ENCODE measurements around the gene EMC1. TPM values are rescaled to one million over a fixed set of nuclear protein-coding genes. Genes with fewer than 3 reads are reported as not detected.
A peak's percentile ranks its signal among the peaks of the same experiment; 100 is the strongest.
"Not testable (repeated sequence)": the region's sequence is repeated elsewhere in the genome, so short reads cannot be mapped to it uniquely, and the experiment has no call there.

Gene EMC1
- total and polyA plus RNA-seq, 4 donors, result 14.0 to 35.0 (median 26.5) TPM

GRCh38 chr1:19285366-19285765, 34.0 kb upstream of the EMC1 start:
- ATAC-seq (ENCODE audit: low FRiP score); H3K36me3 ChIP-seq (ENCODE audit: control insufficient read depth in 1 of 2, insufficient read depth in 2 of 2, low read length in 1 of 2); H3K9me3 ChIP-seq (ENCODE audit: control insufficient read depth, low read length); H3K27ac ChIP-seq (ENCODE audit: low read depth in 1 of 2, low read length in 2 of 2); H3K27me3 ChIP-seq (ENCODE audit: control insufficient read depth in 1 of 2, insufficient read depth in 2 of 2, low read length in 1 of 2); DNase-seq; intact Hi-C loops (cut with DNase I); H3K4me3 ChIP-seq (ENCODE audit: low read length in 2 of 2); H3K4me1 ChIP-seq (ENCODE audit: control insufficient read depth in 1 of 2, insufficient read depth in 2 of 2, low read length in 2 of 2): not testable (repeated sequence)
- WGBS, 2 donors, result 93 to 96% methylated on average over 3 of the region's 3 CpGs

DNA sequence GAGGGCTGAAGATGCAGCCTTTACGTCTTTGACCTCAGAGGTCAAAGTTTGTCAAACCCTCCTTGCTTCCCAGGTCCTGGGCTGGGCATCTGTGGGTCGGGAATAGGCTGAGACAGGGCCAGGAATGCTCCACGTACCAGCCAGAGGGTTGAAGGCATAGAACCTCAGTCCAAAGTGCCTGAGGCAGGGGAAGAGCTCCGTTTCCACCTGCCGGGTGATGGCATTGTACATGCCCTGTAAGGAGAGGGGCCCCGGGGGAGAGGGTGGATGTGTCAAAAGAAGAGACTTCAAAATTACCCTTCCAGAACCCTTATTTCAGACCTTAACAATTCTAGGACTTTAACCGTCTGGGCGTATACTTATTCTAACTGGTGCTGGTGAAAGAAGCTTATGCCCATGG, 33.6 kb upstream of the EMC1 start:
- H3K27me3 ChIP-seq (ENCODE audit: control insufficient read depth in 1 of 2, insufficient read depth in 2 of 2, low read length in 1 of 2), result no peaks in the 10 kb centered on the region
- DNase-seq, result no peak
- WGBS, 2 donors, result 85 to 88% methylated on average over 8 of the region's 8 CpGs
- no peak for ATAC-seq (ENCODE audit: low FRiP score)
- H3K4me3 ChIP-seq (ENCODE audit: low read length in 2 of 2), result no peak overlapping the region
- no peaks in the 10 kb centered on the region for H3K4me1 ChIP-seq (ENCODE audit: control insufficient read depth in 1 of 2, insufficient read depth in 2 of 2, low read length in 2 of 2)
- intact Hi-C loops (cut with DNase I), result no loop called here
- H3K36me3 ChIP-seq (ENCODE audit: control insufficient read depth in 1 of 2, insufficient read depth in 2 of 2, low read length in 1 of 2), result no peaks in the 10 kb centered on the region
- H3K9me3 ChIP-seq (ENCODE audit: control insufficient read depth, low read length), result no peaks in the 10 kb centered on the region
- H3K27ac ChIP-seq (ENCODE audit: low read depth in 1 of 2, low read length in 2 of 2), result no peak overlapping the region

DNA sequence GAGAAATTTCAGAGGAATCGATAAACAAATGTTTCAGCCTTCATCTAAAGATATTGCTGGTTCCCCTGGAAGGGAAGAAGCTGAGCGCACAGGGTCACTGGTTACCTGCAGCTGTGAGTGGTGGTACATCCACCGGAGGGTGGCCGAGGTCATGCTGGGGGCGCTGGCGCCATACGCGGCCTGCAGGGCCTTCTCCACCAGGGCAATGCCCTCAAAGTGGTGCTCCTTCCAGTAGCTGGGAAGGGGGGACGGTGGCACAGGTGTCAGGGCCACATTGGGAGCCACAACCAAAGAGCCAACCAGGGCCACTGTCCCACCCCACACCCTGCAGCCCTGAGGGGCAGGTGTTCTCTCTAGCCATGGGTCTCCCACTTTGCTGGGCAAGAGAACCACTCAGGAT, 32.6 kb upstream of the EMC1 start:
- no peak for ATAC-seq (ENCODE audit: low FRiP score)

GRCh38 chr1:19274636-19275035, 23.3 kb upstream of the EMC1 start:
- no peak overlapping the region for H3K27ac ChIP-seq (ENCODE audit: low read depth in 1 of 2, low read length in 2 of 2)
- DNase-seq, result no peak
- H3K36me3 ChIP-seq (ENCODE audit: control insufficient read depth in 1 of 2, insufficient read depth in 2 of 2, low read length in 1 of 2), result no peaks in the 10 kb centered on the region
- peaks cover 4% of the 10 kb centered on the region for H3K9me3 ChIP-seq (ENCODE audit: control insufficient read depth, low read length)
- ATAC-seq (ENCODE audit: low FRiP score), result no peak
- 93 to 94% methylated on average over 5 of the region's 5 CpGs for WGBS, 2 donors
- no peak overlapping the region for H3K4me3 ChIP-seq (ENCODE audit: low read length in 2 of 2)
- H3K4me1 ChIP-seq (ENCODE audit: control insufficient read depth in 1 of 2, insufficient read depth in 2 of 2, low read length in 2 of 2), result no peaks in the 10 kb centered on the region
- intact Hi-C loops (cut with DNase I), result no loop called here
- no peaks in the 10 kb centered on the region for H3K27me3 ChIP-seq (ENCODE audit: control insufficient read depth in 1 of 2, insufficient read depth in 2 of 2, low read length in 1 of 2)

More for the DNA sequence above, 32.6 kb upstream of the EMC1 start:
- intact Hi-C loops (cut with DNase I), result no loop called here
- H3K9me3 ChIP-seq (ENCODE audit: control insufficient read depth, low read length), result no peaks in the 10 kb centered on the region
- DNase-seq, result no peak
- no peaks in the 10 kb centered on the region for H3K27me3 ChIP-seq (ENCODE audit: control insufficient read depth in 1 of 2, insufficient read depth in 2 of 2, low read length in 1 of 2)
- H3K27ac ChIP-seq (ENCODE audit: low read depth in 1 of 2, low read length in 2 of 2), result no peak overlapping the region
- 95% methylated on average over 9 of the region's 9 CpGs for WGBS, 2 donors
- no peaks in the 10 kb centered on the region for H3K4me1 ChIP-seq (ENCODE audit: control insufficient read depth in 1 of 2, insufficient read depth in 2 of 2, low read length in 2 of 2)
- H3K36me3 ChIP-seq (ENCODE audit: control insufficient read depth in 1 of 2, insufficient read depth in 2 of 2, low read length in 1 of 2), result no peaks in the 10 kb centered on the region
- H3K4me3 ChIP-seq (ENCODE audit: low read length in 2 of 2), result no peak overlapping the region

DNA sequence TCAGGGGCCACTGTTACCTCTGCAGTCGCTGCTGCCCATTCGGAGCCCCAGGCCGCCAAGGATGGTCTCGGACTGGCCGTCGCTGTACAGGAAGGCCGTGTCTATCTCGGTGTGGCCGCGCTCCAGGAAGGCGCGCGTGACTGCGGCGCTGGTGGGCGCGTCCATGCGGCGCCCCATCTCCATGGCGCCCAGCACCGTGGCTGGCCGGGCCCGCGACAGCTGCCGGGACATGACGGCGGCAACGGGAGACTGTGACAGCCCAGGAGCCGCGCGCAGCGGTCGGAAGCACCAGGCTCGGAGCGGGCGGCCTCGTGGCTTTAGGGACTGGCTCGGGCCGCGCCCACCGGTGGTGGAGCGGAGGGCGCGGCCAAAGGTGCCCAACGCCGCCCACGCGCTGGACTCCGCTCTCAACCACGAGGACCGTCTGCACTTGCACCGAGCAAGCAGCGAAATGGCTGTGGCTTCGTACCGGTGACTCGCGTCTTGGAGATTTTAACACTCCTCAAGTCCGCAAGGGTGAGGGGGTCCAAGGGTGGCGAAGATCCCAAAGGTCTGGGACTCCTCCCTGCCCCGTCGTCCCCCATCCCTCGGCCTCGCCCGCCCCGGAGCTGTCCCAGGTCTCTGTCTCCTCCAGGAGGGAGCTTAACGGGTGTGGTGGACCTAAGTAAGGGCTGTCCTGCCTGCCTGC, 22.7 kb upstream of the EMC1 start:
- H3K4me3 ChIP-seq (ENCODE audit: low read length in 2 of 2); intact Hi-C loops (cut with DNase I); H3K27me3 ChIP-seq (ENCODE audit: control insufficient read depth in 1 of 2, insufficient read depth in 2 of 2, low read length in 1 of 2); DNase-seq; H3K36me3 ChIP-seq (ENCODE audit: control insufficient read depth in 1 of 2, insufficient read depth in 2 of 2, low read length in 1 of 2); H3K4me1 ChIP-seq (ENCODE audit: control insufficient read depth in 1 of 2, insufficient read depth in 2 of 2, low read length in 2 of 2); H3K9me3 ChIP-seq (ENCODE audit: control insufficient read depth, low read length); H3K27ac ChIP-seq (ENCODE audit: low read depth in 1 of 2, low read length in 2 of 2): not testable (repeated sequence)
- peak; percentile 57 for ATAC-seq (ENCODE audit: low FRiP score)
- WGBS, 2 donors, result 8 to 14% methylated on average over 45 to 60 of the region's 66 CpGs

DNA sequence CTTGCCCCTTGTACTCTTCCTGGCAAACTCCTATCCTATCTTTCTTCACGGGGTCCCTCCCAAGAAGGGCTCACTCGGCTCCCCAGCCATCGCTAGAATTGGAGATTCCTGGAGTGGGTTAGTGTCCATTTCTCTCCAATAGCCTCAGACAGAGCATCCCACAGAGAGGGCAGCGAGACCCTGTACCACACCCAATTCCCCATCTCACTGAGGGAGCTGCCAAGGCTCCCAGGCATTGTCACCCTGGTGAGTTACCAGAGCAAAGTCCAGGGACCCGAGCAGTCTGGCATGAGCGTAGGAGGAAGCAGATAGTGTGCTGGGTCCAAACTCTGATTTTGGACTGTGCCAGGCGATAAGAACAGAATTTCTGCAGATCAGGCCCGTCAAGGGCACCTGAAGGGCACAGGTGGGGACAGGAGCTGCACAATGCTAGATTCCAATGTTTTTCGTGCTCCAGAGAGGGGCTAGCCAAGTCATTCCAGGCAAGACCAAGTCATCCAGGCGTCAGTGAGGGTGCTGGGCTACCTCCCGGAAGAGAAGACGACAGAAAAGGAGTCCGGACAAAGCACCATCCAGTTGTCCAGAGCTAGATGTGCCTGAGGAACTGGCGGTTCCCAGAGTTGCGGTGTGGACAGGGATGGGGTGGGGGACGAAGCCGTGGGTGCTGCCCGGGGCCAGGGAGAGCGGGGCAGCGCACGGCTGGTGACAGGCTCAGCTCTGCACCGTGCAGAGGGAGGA, 22.0 kb upstream of the EMC1 start:
- WGBS, 2 donors, result 81 to 83% methylated on average over 22 of the region's 22 CpGs
- ATAC-seq (ENCODE audit: low FRiP score) (no peak), DNase-seq (no peak)

DNA sequence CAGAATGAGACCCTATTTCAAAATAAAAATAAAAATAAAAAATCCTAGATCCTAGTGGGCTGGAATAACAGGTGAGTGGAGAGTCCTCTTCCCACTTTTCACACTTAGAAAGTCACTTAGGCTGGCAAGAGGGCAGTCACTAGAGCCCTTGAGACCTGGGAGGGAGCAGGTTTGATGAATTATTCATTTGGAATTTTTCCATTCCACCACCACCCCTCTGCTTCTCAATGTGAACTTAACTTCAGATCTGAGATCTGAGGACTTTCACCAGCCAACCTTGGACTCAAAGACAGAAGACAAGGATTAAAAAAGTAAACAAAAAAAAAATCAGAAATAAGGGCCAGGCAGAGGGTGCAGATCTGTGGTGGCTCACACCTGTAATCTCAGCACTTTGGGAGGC, 20.7 kb upstream of the EMC1 start:
- Histone ChIP-seq H3K27ac (ENCODE audit: low read depth in 1 of 2, low read length in 2 of 2) (no peak overlapping the region), H3K36me3 (ENCODE audit: control insufficient read depth in 1 of 2, insufficient read depth in 2 of 2, low read length in 1 of 2) (no peaks in the 10 kb centered on the region), H3K4me1 (ENCODE audit: control insufficient read depth in 1 of 2, insufficient read depth in 2 of 2, low read length in 2 of 2) (no peaks in the 10 kb centered on the region), H3K27me3 (ENCODE audit: control insufficient read depth in 1 of 2, insufficient read depth in 2 of 2, low read length in 1 of 2) (no peaks in the 10 kb centered on the region), H3K4me3 (ENCODE audit: low read length in 2 of 2) (no peak overlapping the region), H3K9me3 (ENCODE audit: control insufficient read depth, low read length) (peaks cover 4% of the 10 kb centered on the region)
- ATAC-seq (ENCODE audit: low FRiP score) (no peak), DNase-seq (no peak)
- intact Hi-C loops (cut with DNase I), result no loop called here

More for the DNA sequence above, 22.0 kb upstream of the EMC1 start:
- H3K9me3 ChIP-seq (ENCODE audit: control insufficient read depth, low read length), result peaks cover 4% of the 10 kb centered on the region
- no peaks in the 10 kb centered on the region for H3K4me1 ChIP-seq (ENCODE audit: control insufficient read depth in 1 of 2, insufficient read depth in 2 of 2, low read length in 2 of 2)
- H3K4me3 ChIP-seq (ENCODE audit: low read length in 2 of 2), result no peak overlapping the region
- H3K36me3 ChIP-seq (ENCODE audit: control insufficient read depth in 1 of 2, insufficient read depth in 2 of 2, low read length in 1 of 2), result no peaks in the 10 kb centered on the region
- intact Hi-C loops (cut with DNase I), result no loop called here
- no peak overlapping the region for H3K27ac ChIP-seq (ENCODE audit: low read depth in 1 of 2, low read length in 2 of 2)
- no peaks in the 10 kb centered on the region for H3K27me3 ChIP-seq (ENCODE audit: control insufficient read depth in 1 of 2, insufficient read depth in 2 of 2, low read length in 1 of 2)

- H3K4me1 ChIP-seq (ENCODE audit: control insufficient read depth in 1 of 2, insufficient read depth in 2 of 2, low read length in 2 of 2); intact Hi-C loops (cut with DNase I); DNase-seq; H3K36me3 ChIP-seq (ENCODE audit: control insufficient read depth in 1 of 2, insufficient read depth in 2 of 2, low read length in 1 of 2); H3K9me3 ChIP-seq (ENCODE audit: control insufficient read depth, low read length); H3K27me3 ChIP-seq (ENCODE audit: control insufficient read depth in 1 of 2, insufficient read depth in 2 of 2, low read length in 1 of 2); H3K4me3 ChIP-seq (ENCODE audit: low read length in 2 of 2); H3K27ac ChIP-seq (ENCODE audit: low read depth in 1 of 2, low read length in 2 of 2); ATAC-seq (ENCODE audit: low FRiP score): not testable (repeated sequence)
- 88 to 90% methylated on average over 6 of the region's 6 CpGs for WGBS, 2 donors
Measured at GRCh38 chr1:19270343-19270730, 19.0 kb upstream of the EMC1 start.

Measured in aorta (tissue), 5 donors.